ENCODE results near the gene BTBD9.

- TF ChIP-seq POLR2AphosphoS5 (IDR thresholded peaks at IDR 0.05; ENCODE audit: insufficient read depth, low read depth, low read length) (no peak), CTCF (IDR thresholded peaks at IDR 0.05; ENCODE audit: extremely low read depth in 1 of 2, insufficient read depth in 1 of 2, low read depth in 1 of 2, low read length in 2 of 2) (no peak), POLR2A (IDR thresholded peaks at IDR 0.05; ENCODE audit: low read depth, low read length) (no peak), JUN (IDR thresholded peaks at IDR 0.05; ENCODE audit: borderline replicate concordance, insufficient read depth, insufficient read length, low read depth) (no peak), MAX (IDR thresholded peaks at IDR 0.05; ENCODE audit: insufficient read depth, insufficient read length) (no peak), MYC (IDR thresholded peaks at IDR 0.05; ENCODE audit: low read depth, low read length) (no peak), EZH2 (IDR thresholded peaks at IDR 0.05; ENCODE audit: borderline replicate concordance, low read depth, low read length, severe bottlenecking) (no peak), GATA2 (IDR thresholded peaks at IDR 0.05; ENCODE audit: insufficient read depth, insufficient read length, low read depth, low read length) (no peak)
Measured at GRCh38 chr6:38177882-38178583, 461.7 kb downstream of the BTBD9 start.

Measured in endothelial cell of umbilical vein (primary cell).